Activated gamma-delta T cell treated with Interleukin-2 at 50 U/mL for 16 hours (primary cell): ENCODE data around the gene SNAPC3.
"Not testable (repeated sequence)": the region's sequence is repeated elsewhere in the genome, so short reads cannot be mapped to it uniquely, and the experiment has no call there.

Experiments
- DNase-seq: peaks from one replicate; pipeline ENCODE4 v3.0.0-alpha.2; 2020

The SNAPC3 gene

GRCh38 chr9:15426019-15426418, 3.3 kb downstream of the SNAPC3 start:
- no peak for DNase-seq

GRCh38 chr9:15427702-15428101, 5.0 kb downstream of the SNAPC3 start:
- not testable (repeated sequence) for DNase-seq

- no peak for DNase-seq
These were observed 8.5 kb downstream of the SNAPC3 start for GRCh38 chr9:15430920-15431844.

GRCh38 chr9:15433191-15433590, 10.5 kb downstream of the SNAPC3 start:
- no peak for DNase-seq

- DNase-seq = no peak
These were observed 11.0 kb downstream of the SNAPC3 start for GRCh38 chr9:15433661-15434060.

GRCh38 chr9:15438891-15439290, 16.2 kb downstream of the SNAPC3 start:
- DNase-seq = no peak

GRCh38 chr9:15441841-15442240, 19.2 kb downstream of the SNAPC3 start:
- DNase-seq = not testable (repeated sequence)

GRCh38 chr9:15442264-15442663, 19.6 kb downstream of the SNAPC3 start:
- not testable (repeated sequence) for DNase-seq

GRCh38 chr9:15444141-15444540, 21.5 kb downstream of the SNAPC3 start:
- no peak for DNase-seq

GRCh38 chr9:15453956-15454355, 31.3 kb downstream of the SNAPC3 start:
- no peak for DNase-seq

- no peak for DNase-seq
These were observed 38.4 kb downstream of the SNAPC3 start for GRCh38 chr9:15461056-15461455.

GRCh38 chr9:15461601-15462000, 38.9 kb downstream of the SNAPC3 start:
- DNase-seq = no peak

GRCh38 chr9:15468145-15468544, 45.5 kb downstream of the SNAPC3 start:
- DNase-seq = no peak

GRCh38 chr9:15469406-15469805, 46.7 kb downstream of the SNAPC3 start:
- no peak for DNase-seq

GRCh38 chr9:15469862-15470261, 47.2 kb downstream of the SNAPC3 start:
- no peak for DNase-seq

GRCh38 chr9:15475923-15476536, 53.4 kb downstream of the SNAPC3 start:
- DNase-seq = no peak

GRCh38 chr9:15480028-15480427, 57.4 kb downstream of the SNAPC3 start:
- DNase-seq = no peak

- DNase-seq = no peak
These were observed 59.5 kb downstream of the SNAPC3 start for GRCh38 chr9:15482146-15482545.

GRCh38 chr9:15484802-15485201, 62.1 kb downstream of the SNAPC3 start:
- DNase-seq = no peak

GRCh38 chr9:15485836-15486666, 63.4 kb downstream of the SNAPC3 start:
- no peak for DNase-seq

- DNase-seq = no peak
These were observed 69.3 kb downstream of the SNAPC3 start for GRCh38 chr9:15491950-15492349.

- no peak for DNase-seq
These were observed 69.9 kb downstream of the SNAPC3 start for GRCh38 chr9:15492485-15493150.
